H9 (cell line): ENCODE measurements around the gene HNRNPCL1. TPM values are rescaled to one million over a fixed set of nuclear protein-coding genes. Genes with fewer than 3 reads are reported as not detected.

Experiments
- DNase-seq: peaks from one replicate; pipeline ENCODE4 v3.0.0-alpha.2; 2017
- H2AFZ ChIP-seq: one replicate; pipeline ENCODE4 v1.6.1; 2013; ENCODE audit warnings: mild to moderate bottlenecking, low read length, control low read depth, moderate library complexity
- H2AK5ac ChIP-seq: 2 replicates; pipeline ENCODE4 v1.6.1; 2013; ENCODE audit warnings: low read length, control low read depth, mixed read lengths; ENCODE audit not compliant: insufficient read length
- H2BK120ac ChIP-seq: one replicate; pipeline ENCODE4 v1.6.1; 2013; ENCODE audit warnings: low read depth, mild to moderate bottlenecking, low read length, control low read depth, inconsistent platforms; ENCODE audit not compliant: poor library complexity, severe bottlenecking
- H2BK12ac ChIP-seq: 2 replicates; pipeline ENCODE4 v1.6.1; 2013; ENCODE audit warnings: low read length, control low read depth, mixed read lengths, low read depth; ENCODE audit not compliant: insufficient read length
- H2BK15ac ChIP-seq: 2 replicates; pipeline ENCODE4 v1.6.1; 2013; ENCODE audit warnings: low read depth, low read length, control low read depth
- H2BK20ac ChIP-seq: one replicate; pipeline ENCODE4 v1.6.1; 2013; ENCODE audit warnings: low read depth, mild to moderate bottlenecking, low read length, control low read depth, inconsistent platforms; ENCODE audit not compliant: poor library complexity, severe bottlenecking
- H2BK5ac ChIP-seq: 2 replicates; pipeline ENCODE4 v1.6.1; 2013; ENCODE audit warnings: low read length, control low read depth, mixed read lengths; ENCODE audit not compliant: insufficient read length
- H3K14ac ChIP-seq: 2 replicates; pipeline ENCODE4 v1.6.1; 2013; ENCODE audit warnings: low read length, control low read depth; ENCODE audit not compliant: insufficient read depth
- H3K18ac ChIP-seq: 2 replicates; pipeline ENCODE4 v1.6.1; 2013; ENCODE audit warnings: low read depth, mild to moderate bottlenecking, mixed read lengths, low read length, control low read depth; ENCODE audit not compliant: insufficient read length
- H3K23ac ChIP-seq: 2 replicates; pipeline ENCODE4 v1.6.1; 2013; ENCODE audit warnings: low read length, control low read depth, mixed read lengths, low read depth; ENCODE audit not compliant: insufficient read length
- H3K23me2 ChIP-seq: 2 replicates; pipeline ENCODE4 v1.6.1; 2013; ENCODE audit warnings: low read depth, mild to moderate bottlenecking, mixed read lengths, low read length, control low read depth; ENCODE audit not compliant: insufficient read length, poor library complexity, severe bottlenecking
- H3K27ac ChIP-seq: 2 replicates; pipeline ENCODE4 v1.5.1; 2013; ENCODE audit warnings: low read length, control low read depth, mixed read lengths, low read depth; ENCODE audit not compliant: insufficient read length
- H3K27me3 ChIP-seq: 2 replicates; pipeline ENCODE4 v1.6.1; 2013; ENCODE audit warnings: low read length, control low read depth, inconsistent platforms; ENCODE audit not compliant: insufficient read depth
- H3K4ac ChIP-seq: 2 replicates; pipeline ENCODE4 v1.6.1; 2013; ENCODE audit warnings: low read depth, mild to moderate bottlenecking, control low read depth, inconsistent platforms, low read length, moderate library complexity
- H3K4me1 ChIP-seq: 2 replicates; pipeline ENCODE4 v1.6.1; 2013; ENCODE audit warnings: low read length, control low read depth, inconsistent platforms; ENCODE audit not compliant: insufficient read depth
- H3K4me2 ChIP-seq: 2 replicates; pipeline ENCODE4 v1.6.1; 2013; ENCODE audit warnings: low read length, control low read depth, mixed read lengths; ENCODE audit not compliant: insufficient read length, insufficient read depth
- H3K56ac ChIP-seq: 2 replicates; pipeline ENCODE4 v1.6.1; 2013; ENCODE audit warnings: low read depth, mild to moderate bottlenecking, mixed read lengths, low read length, control low read depth; ENCODE audit not compliant: insufficient read length
- H3K79me1 ChIP-seq: 2 replicates; pipeline ENCODE4 v1.6.1; 2013; ENCODE audit warnings: low read depth, mild to moderate bottlenecking, moderate library complexity, low read length, control low read depth, inconsistent platforms; ENCODE audit not compliant: insufficient read depth, poor library complexity, severe bottlenecking
- H3K79me2 ChIP-seq: 2 replicates; pipeline ENCODE4 v1.6.1; 2013; ENCODE audit warnings: low read length, control low read depth, inconsistent platforms; ENCODE audit not compliant: insufficient read depth
- H3K9ac ChIP-seq: 2 replicates; pipeline ENCODE4 v1.6.1; 2013; ENCODE audit warnings: low read length, control low read depth, mixed read lengths; ENCODE audit not compliant: insufficient read length; ENCODE audit errors: extremely low read depth
- H3K9me3 ChIP-seq: one replicate; pipeline ENCODE4 v1.6.1; 2013; ENCODE audit warnings: low read depth, low read length, inconsistent platforms; ENCODE audit not compliant: control insufficient read depth
- H3T11ph ChIP-seq: one replicate; pipeline ENCODE4 v1.6.1; 2013; ENCODE audit warnings: mild to moderate bottlenecking, low read length, control low read depth, inconsistent platforms
- H4K20me1 ChIP-seq: one replicate; pipeline ENCODE4 v1.6.1; 2013; ENCODE audit not compliant: control insufficient read depth, insufficient read length, insufficient read depth
- H4K5ac ChIP-seq: 2 replicates; pipeline ENCODE4 v1.6.1; 2013; ENCODE audit warnings: low read depth, mild to moderate bottlenecking, mixed read lengths, low read length, control low read depth; ENCODE audit not compliant: insufficient read length
- H4K8ac ChIP-seq: replicated peaks from 2 replicates; pipeline ENCODE4 v1.6.1; 2013; ENCODE audit warnings: low read length, control low read depth, mixed read lengths, low read depth; ENCODE audit not compliant: insufficient read length
- H4K91ac ChIP-seq: 2 replicates; pipeline ENCODE4 v1.6.1; 2013; ENCODE audit warnings: low read depth, mild to moderate bottlenecking, moderate library complexity, mixed read lengths, low read length, control low read depth; ENCODE audit not compliant: insufficient read length
- H3K27ac Mint-ChIP-seq, 3 experiments: 2 replicates in 2 of 3; 3 replicates in 1 of 3; pipeline ENCODE4 v1.8.0; 2020 to 2021; ENCODE audit warnings: mixed read lengths in 3 of 3, mild to moderate bottlenecking in 1 of 3, moderate library complexity in 1 of 3
- H3K27me3 Mint-ChIP-seq: 2 replicates; pipeline ENCODE4 v1.8.0; 2021; ENCODE audit warnings: low read depth, mild to moderate bottlenecking, moderate library complexity, mixed read lengths
- H3K36me3 Mint-ChIP-seq, 3 experiments: 2 replicates in 2 of 3; 3 replicates in 1 of 3; pipeline ENCODE4 v1.8.0; 2020 to 2021; ENCODE audit warnings: low read depth in 3 of 3, mixed read lengths in 3 of 3; ENCODE audit not compliant: insufficient read depth in 1 of 3
- H3K4me1 Mint-ChIP-seq, 2 experiments: 2 replicates each; pipeline ENCODE4 v1.8.0; 2020; ENCODE audit warnings: mixed read lengths in 2 of 2
- H3K4me3 Mint-ChIP-seq, 2 experiments: 2 replicates in 1 of 2; 3 replicates in 1 of 2; pipeline ENCODE4 v1.8.0; 2020 to 2021; ENCODE audit warnings: mild to moderate bottlenecking in 2 of 2, mixed read lengths in 2 of 2, moderate library complexity in 1 of 2
- H3K9me3 Mint-ChIP-seq, 2 experiments: 2 replicates in 1 of 2; 3 replicates in 1 of 2; pipeline ENCODE4 v1.8.0; 2020; ENCODE audit warnings: mild to moderate bottlenecking in 2 of 2, mixed read lengths in 2 of 2, moderate library complexity in 1 of 2
- WGBS: extraction: QIAGEN DNeasy Blood & Tissue Kit; methylation state at CpG from one replicate; pipeline ENCODE4 v1.1.7; 2013; ENCODE audit warnings: missing lambda C conversion rate, low lambda C conversion rate, mixed read lengths; ENCODE audit not compliant: insufficient read length; ENCODE audit errors: extremely low coverage; 5-methylcytosine and 5-hydroxymethylcytosine counted together
- total RNA-seq: library from RNA; stranded (reverse); gene quantifications from 2 replicates; pipeline ENCODE4 v1.2.1, GENCODE V29; 2021
- TF ChIP-seq, protein P1 (sequence below): fragments of 200-600 bp; sonication (generic); conservative IDR thresholded peaks from 3 replicates; pipeline ENCODE4 v1.8.0; 2021; ENCODE audit warnings: antibody characterized with exemption, mild to moderate bottlenecking

Gene HNRNPCL1
- total RNA-seq, 1 experiment from 2014 or later, result not detected

- Histone ChIP-seq H2BK12ac (no peak overlapping the region), H4K5ac (no peak overlapping the region), H3K56ac (no peak overlapping the region), H2BK15ac (no peak overlapping the region), H3K14ac (no peak overlapping the region), H3T11ph (no peak overlapping the region), H3K18ac (no peak overlapping the region), H3K27me3 (no peaks in the 10 kb centered on the region), H2BK5ac (no peak overlapping the region), H3K9ac (no peak overlapping the region), H3K79me2 (no peaks in the 10 kb centered on the region), H2AK5ac (no peak overlapping the region), H3K4me2 (no peak overlapping the region), H3K27ac (no peak overlapping the region), H3K23me2 (no peaks in the 10 kb centered on the region), H2BK20ac (no peak overlapping the region), H3K4me1 (no peaks in the 10 kb centered on the region), H3K79me1 (no peaks in the 10 kb centered on the region), H2BK120ac (no peak overlapping the region), H4K20me1 (no peaks in the 10 kb centered on the region), H4K91ac (no peak overlapping the region), H2AFZ (no peak overlapping the region), H3K4ac (no peak overlapping the region), H3K9me3 (peaks cover 14% of the 10 kb centered on the region), H4K8ac (no peak overlapping the region), H3K23ac (no peak overlapping the region)
- H3K27me3 Mint-ChIP-seq, result no peaks in the 10 kb centered on the region; the same call in none of the 2 replicates
- H3K9me3 Mint-ChIP-seq, result peaks cover 64 to 88% of the 10 kb centered on the region in 2 experiments
- H3K4me3 Mint-ChIP-seq, result no peak overlapping the region
- TF ChIP-seq, protein P1, sequence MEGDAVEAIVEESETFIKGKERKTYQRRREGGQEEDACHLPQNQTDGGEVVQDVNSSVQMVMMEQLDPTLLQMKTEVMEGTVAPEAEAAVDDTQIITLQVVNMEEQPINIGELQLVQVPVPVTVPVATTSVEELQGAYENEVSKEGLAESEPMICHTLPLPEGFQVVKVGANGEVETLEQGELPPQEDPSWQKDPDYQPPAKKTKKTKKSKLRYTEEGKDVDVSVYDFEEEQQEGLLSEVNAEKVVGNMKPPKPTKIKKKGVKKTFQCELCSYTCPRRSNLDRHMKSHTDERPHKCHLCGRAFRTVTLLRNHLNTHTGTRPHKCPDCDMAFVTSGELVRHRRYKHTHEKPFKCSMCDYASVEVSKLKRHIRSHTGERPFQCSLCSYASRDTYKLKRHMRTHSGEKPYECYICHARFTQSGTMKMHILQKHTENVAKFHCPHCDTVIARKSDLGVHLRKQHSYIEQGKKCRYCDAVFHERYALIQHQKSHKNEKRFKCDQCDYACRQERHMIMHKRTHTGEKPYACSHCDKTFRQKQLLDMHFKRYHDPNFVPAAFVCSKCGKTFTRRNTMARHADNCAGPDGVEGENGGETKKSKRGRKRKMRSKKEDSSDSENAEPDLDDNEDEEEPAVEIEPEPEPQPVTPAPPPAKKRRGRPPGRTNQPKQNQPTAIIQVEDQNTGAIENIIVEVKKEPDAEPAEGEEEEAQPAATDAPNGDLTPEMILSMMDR, result no peak
- WGBS, result no CpG with 5 or more reads among the region's 4 CpGs
- no peaks in the 10 kb centered on the region for H3K4me1 Mint-ChIP-seq
- peaks cover 0 to 12% (median 2%) of the 10 kb centered on the region in 3 experiments; a peak in 4 of 7 replicates for H3K36me3 Mint-ChIP-seq
- no peak overlapping the region for H3K27ac Mint-ChIP-seq
- DNase-seq, result no peak
Observed at GRCh38 chr1:12798911-12799310, 49.6 kb downstream of the HNRNPCL1 start.

Other genes with a start within 250 kb of the HNRNPCL1 start
- gene DHRS3, start 230.5 kb downstream of the HNRNPCL1 start, total RNA-seq, result 52.2 and 54.5 TPM in 2 replicates
- gene AADACL4, start 204.6 kb downstream of the HNRNPCL1 start, total RNA-seq, result not detected in 2 replicates
- gene AADACL3, start 132.6 kb downstream of the HNRNPCL1 start, total RNA-seq, result 0.22 and 0.35 TPM in 2 replicates
- not detected in 2 replicates for gene CFAP107, start 102.5 kb downstream of the HNRNPCL1 start, total RNA-seq
- not detected in 2 replicates for gene PRAMEF12, start 75.0 kb downstream of the HNRNPCL1 start, total RNA-seq
- gene PRAMEF1, start 57.3 kb downstream of the HNRNPCL1 start, total RNA-seq, result not detected in 2 replicates
- not detected in 2 replicates for gene PRAMEF11, start 17.3 kb downstream of the HNRNPCL1 start, total RNA-seq
- not detected in 2 replicates for gene PRAMEF2, start 8.4 kb upstream of the HNRNPCL1 start, total RNA-seq
- not detected in 2 replicates for gene PRAMEF4, start 37.5 kb upstream of the HNRNPCL1 start, total RNA-seq
- not detected in 2 replicates for gene PRAMEF10, start 49.5 kb upstream of the HNRNPCL1 start, total RNA-seq
- gene PRAMEF7, start 67.9 kb upstream of the HNRNPCL1 start, total RNA-seq, result not detected in 2 replicates
- not detected in 2 replicates for gene PRAMEF6, start 98.9 kb upstream of the HNRNPCL1 start, total RNA-seq
- not detected in 2 replicates for gene PRAMEF27, start 207.9 kb upstream of the HNRNPCL1 start, total RNA-seq
- not detected in 2 replicates for gene HNRNPCL3, start 212.0 kb upstream of the HNRNPCL1 start, total RNA-seq
- not detected in 2 replicates for gene PRAMEF25, start 222.1 kb upstream of the HNRNPCL1 start, total RNA-seq